Measurements from ENCODE around the gene MRPL2.

MRPL2 gene

GRCh38 chr6:43014434-43014909 lies 44.8 kb downstream of the MRPL2 start:
- TF ChIP-seq CTCF (IDR thresholded peaks at IDR 0.05; ENCODE audit: low read depth, low read length, poor library complexity, severe bottlenecking) = no peak
- TF ChIP-seq EZH2phosphoT487 (IDR thresholded peaks at IDR 0.05; ENCODE audit: borderline replicate concordance, low read length) = no peak
- Histone ChIP-seq H3K27me3 (ENCODE audit: control insufficient read depth, low read length) (no peaks in the 10 kb centered on the region), H3K36me3 (ENCODE audit: control insufficient read depth, low read length) (peaks cover 62% of the 10 kb centered on the region), H3K4me1 (ENCODE audit: control insufficient read depth, low read length) (peaks cover 32% of the 10 kb centered on the region), H3K4me2 (ENCODE audit: low read length) (peak overlapping the region; percentile 81), H3K27ac (ENCODE audit: low read depth, low read length) (peak overlapping the region; percentile 37), H4K20me1 (ENCODE audit: control insufficient read depth, insufficient read depth, low read depth, low read length) (no peaks in the 10 kb centered on the region), H3K9me2 (replicated peaks; ENCODE audit: control insufficient read depth, low read length) (no peaks in the 10 kb centered on the region), H3K4me3 (ENCODE audit: low read length) (peak overlapping the region; percentile 90), H3K79me2 (ENCODE audit: control insufficient read depth, low read length) (peaks cover 50% of the 10 kb centered on the region), H3F3A (ENCODE audit: control insufficient read depth, insufficient read depth) (peaks cover 7% of the 10 kb centered on the region), H3K9me3 (ENCODE audit: control insufficient read depth, insufficient read depth, low read length) (no peaks in the 10 kb centered on the region)

GRCh38 chr6:43013843-43014433 lies 45.3 kb downstream of the MRPL2 start, which contains the start of the genes KLHDC3 and MEA1:
Gene KLHDC3, plus strand, starts transcription at chr6:43014249. Its CDS starts 2,944 bp downstream, at chr6:43017193.
Gene MEA1, minus strand, starts transcription at chr6:43013946. Its CDS starts 133 bp downstream, at chr6:43013813.
- Histone ChIP-seq H3K79me2 (ENCODE audit: control insufficient read depth, low read length) (peaks cover 50% of the 10 kb centered on the region), H3F3A (ENCODE audit: control insufficient read depth, insufficient read depth) (peaks cover 2% of the 10 kb centered on the region; the same call in 1 of the 2 replicates), H3K4me1 (ENCODE audit: control insufficient read depth, low read length) (peaks cover 32% of the 10 kb centered on the region), H3K9me3 (ENCODE audit: control insufficient read depth, insufficient read depth, low read length) (no peaks in the 10 kb centered on the region), H3K27me3 (ENCODE audit: control insufficient read depth, low read length) (no peaks in the 10 kb centered on the region), H3K4me2 (ENCODE audit: low read length) (peak within 1 kb of the TSS; percentile 92), H3K27ac (ENCODE audit: low read depth, low read length) (peak within 1 kb of the TSS; percentile 37), H3K4me3 (ENCODE audit: low read length) (peak within 1 kb of the TSS; percentile 90), H4K20me1 (ENCODE audit: control insufficient read depth, insufficient read depth, low read depth, low read length) (no peaks in the 10 kb centered on the region), H3K36me3 (ENCODE audit: control insufficient read depth, low read length) (peaks cover 62% of the 10 kb centered on the region), H3K9me2 (replicated peaks; ENCODE audit: control insufficient read depth, low read length) (no peaks in the 10 kb centered on the region)
- no peak for TF ChIP-seq CTCF (IDR thresholded peaks at IDR 0.05; ENCODE audit: low read depth, low read length, poor library complexity, severe bottlenecking)
- no peak for TF ChIP-seq EZH2phosphoT487 (IDR thresholded peaks at IDR 0.05; ENCODE audit: borderline replicate concordance, low read length)

GRCh38 chr6:43013097-43013842 lies 46.0 kb downstream of the MRPL2 start:
- Histone ChIP-seq H3K27me3 (ENCODE audit: control insufficient read depth, low read length) (no peaks in the 10 kb centered on the region), H3K27ac (ENCODE audit: low read depth, low read length) (peak overlapping the region; percentile 35), H3K79me2 (ENCODE audit: control insufficient read depth, low read length) (peaks cover 50% of the 10 kb centered on the region), H3K9me3 (ENCODE audit: control insufficient read depth, insufficient read depth, low read length) (no peaks in the 10 kb centered on the region), H3F3A (ENCODE audit: control insufficient read depth, insufficient read depth) (no peaks in the 10 kb centered on the region), H4K20me1 (ENCODE audit: control insufficient read depth, insufficient read depth, low read depth, low read length) (no peaks in the 10 kb centered on the region), H3K4me2 (ENCODE audit: low read length) (peak overlapping the region; percentile 92), H3K9me2 (replicated peaks; ENCODE audit: control insufficient read depth, low read length) (no peaks in the 10 kb centered on the region), H3K4me1 (ENCODE audit: control insufficient read depth, low read length) (peaks cover 36% of the 10 kb centered on the region), H3K36me3 (ENCODE audit: control insufficient read depth, low read length) (peaks cover 62% of the 10 kb centered on the region), H3K4me3 (ENCODE audit: low read length) (peak overlapping the region; percentile 88)
- TF ChIP-seq EZH2phosphoT487 (IDR thresholded peaks at IDR 0.05; ENCODE audit: borderline replicate concordance, low read length) (no peak), CTCF (IDR thresholded peaks at IDR 0.05; ENCODE audit: low read depth, low read length, poor library complexity, severe bottlenecking) (no peak)
